NCI-H1436 treated with DMSO at 0.1 percent for 48 hours (cell line): ENCODE data around the gene DOK4.

Experiments
- DNase-seq: peaks from one replicate; lab custom pipeline; 2025; lab: John Stamatoyannopoulos, UW

Gene DOK4

DNA sequence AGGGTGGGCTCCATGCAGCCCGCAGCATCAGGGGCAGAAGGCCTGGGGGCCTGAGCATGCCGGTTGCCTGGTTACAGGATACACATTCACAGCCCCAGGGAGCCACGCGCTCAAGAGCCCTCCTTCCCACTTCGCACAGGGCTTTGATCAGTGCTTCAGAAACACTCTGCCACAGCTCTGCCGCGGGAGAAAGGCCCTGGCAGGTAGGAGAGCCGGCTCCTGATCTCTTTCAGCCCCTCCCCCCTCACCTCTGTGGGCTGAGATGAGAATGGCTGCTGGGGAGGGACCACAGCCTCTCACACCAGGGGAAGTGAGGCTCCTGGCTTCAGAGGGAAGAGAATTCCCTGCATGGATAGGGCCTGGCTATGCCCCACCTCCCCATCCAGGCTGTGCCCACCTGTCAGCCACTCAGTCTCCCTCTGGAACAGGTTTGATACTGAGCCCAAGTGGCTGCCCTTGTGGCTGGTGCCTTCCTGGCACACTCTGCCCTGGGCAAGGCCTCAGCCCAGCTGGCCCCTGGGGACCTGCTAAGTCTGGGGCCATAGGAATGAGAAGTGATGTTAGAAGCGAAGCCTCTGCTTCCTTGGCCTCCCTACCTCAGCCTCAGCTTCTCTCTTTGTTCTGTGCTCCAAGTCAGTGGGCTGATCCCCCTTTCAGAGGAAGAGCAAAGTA lies 8.6 kb downstream of the DOK4 start:
- DNase-seq, result no peak

- no peak for DNase-seq
These were observed 9.5 kb downstream of the DOK4 start for GRCh38 chr16:57476546-57477410.

DNA sequence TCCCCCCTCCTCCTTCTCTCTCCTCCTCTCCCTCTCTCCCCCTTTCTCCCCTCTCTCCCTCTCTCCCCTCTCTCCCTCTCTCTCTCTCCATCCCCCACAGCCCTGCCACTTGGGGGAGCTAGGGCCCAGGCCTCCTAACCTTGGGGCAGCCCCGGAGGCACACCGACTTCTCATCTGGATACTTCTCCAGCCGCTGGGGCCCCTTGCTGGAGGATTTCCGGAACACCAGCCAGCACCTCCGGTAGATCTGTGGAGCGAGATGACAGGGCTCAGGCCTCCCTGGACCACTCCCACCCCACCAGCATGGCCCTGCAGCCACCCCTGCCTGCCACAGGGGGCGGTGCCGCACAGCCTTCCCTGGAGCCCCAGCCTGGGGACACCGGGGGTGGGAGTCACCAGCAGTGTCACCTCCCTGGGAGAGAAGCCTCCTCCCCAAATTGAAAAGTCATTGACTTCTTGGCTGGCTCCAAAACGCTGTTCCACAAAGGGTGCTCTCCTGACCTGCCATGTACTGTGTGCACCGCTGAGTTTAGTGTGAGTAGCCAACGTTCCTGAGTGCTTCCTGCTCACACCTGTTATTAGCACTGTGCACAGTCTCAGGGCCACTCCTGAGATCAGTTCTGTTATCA lies 10.5 kb downstream of the DOK4 start:
- no peak for DNase-seq

DNA sequence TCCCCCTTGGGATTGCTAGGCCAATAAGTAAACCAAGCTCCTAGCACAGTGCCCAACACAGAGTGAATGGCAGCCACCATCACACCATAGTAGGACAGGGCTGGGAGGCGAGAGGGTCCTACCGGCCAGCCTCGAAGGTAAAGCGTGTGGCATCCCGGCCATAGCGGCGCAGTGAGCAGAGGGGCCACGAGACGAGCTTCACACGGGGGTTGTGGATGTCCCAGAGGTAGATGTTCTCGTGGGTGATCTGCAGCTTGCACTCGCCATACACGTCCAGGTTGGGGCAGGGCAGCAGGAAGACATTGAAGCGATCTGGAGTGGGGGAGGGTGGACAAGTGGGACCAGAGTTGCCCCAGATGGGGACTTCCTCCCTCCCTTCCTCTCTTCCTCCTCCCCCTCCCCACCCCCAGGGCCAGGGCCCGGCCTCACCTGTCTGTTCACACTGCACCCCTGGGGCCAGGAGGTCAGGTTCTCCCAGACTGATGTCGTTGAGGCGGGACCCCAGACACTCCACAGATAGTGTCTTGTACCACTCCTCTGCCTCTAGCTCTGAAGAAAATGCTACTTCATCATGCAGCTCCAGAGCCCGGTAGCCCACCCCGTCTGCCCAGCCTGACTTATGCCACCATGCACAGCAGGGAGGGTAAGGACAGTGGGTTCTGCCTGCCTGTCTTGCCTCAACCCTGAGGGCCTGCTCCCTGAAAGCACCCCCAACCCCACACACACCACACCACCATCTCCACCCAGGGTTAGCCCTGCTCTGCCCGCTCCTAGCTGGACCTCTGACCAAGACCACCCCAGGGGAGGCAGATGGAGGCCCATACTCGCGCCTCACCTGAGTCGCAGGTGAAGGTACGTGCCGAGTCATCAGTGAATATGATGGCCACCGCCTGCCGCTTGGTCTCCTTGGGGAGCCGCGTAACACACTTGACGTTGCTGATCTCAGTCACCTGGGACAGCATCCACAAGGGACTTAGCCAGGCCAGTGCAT lies 11.3 kb downstream of the DOK4 start:
- DNase-seq, result no peak

GRCh38 chr16:57473906-57474305 lies 12.4 kb downstream of the DOK4 start:
- DNase-seq, result no peak

DNA sequence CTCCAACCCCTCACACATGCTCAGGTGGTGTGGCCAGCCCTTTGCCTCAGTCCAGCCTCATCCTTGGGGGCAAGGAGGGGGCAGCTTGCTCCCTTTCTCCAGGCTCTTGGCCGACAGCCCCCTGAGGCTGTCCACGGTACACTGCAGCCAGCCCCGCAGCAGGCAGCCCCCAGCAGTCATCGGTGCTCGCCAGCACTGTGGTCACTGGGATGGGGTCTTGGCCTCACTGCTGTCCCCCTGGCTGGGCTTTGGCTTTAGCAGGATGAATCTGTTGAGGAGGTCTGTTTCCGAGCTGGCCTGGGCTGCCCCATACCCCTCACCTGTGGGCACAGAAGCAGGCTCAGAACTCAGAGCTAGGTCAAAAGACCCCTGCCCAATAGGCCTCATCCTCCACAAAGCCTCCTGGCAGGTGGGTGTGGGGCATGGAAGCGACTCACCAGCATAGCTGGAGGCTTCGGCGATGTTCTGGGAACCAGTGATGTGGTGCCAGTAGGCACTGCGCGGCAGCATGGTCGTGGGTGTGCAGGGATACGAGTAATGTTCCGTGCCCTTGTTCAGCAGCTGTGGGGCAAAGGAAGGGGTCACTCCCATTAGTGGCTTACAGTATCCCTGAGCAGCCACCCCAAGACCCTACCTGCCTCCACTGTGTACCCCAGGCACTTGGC lies 13.0 kb downstream of the DOK4 start:
- no peak for DNase-seq

- no peak for DNase-seq
These were observed 13.6 kb downstream of the DOK4 start for GRCh38 chr16:57472665-57473060.

DNA sequence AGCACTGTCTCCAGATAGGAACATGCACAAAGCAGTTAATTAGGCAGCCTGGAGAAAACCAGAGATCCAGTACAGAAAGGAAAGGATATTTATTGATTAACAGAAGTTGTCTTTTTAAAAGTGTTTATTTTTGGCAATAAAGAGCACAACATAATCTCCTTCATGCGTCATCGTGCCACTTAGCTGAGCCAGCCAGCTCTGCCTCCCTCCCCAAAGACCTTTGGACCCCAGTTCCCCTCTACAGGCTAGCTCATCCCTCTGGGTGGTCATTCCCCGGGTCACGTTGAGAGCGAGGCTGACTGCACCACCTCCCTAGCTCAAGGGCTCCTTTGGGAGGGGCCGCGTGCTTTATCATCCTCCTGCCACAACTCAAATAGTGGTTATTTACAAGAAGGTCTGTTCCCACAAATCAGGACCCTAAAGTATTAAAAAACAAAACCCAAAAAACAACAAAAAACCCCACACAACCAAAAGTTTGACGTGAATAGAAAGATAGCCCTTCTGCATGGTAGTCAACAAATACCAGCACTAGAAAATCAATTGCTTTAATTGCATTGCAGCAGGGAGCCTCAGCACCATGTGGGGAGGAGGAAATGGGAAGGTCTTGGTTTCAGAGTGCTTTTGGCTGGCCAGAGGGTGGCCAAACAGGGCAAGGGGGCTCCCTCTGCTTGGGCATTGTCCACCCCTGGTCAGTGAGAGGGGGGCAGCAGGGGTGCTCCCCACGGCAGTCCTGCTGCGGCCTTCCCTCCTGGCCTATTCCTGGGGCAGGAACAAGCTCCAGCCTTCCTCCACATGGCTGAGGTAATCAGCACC lies 14.2 kb downstream of the DOK4 start:
- DNase-seq, result no peak

- DNase-seq, result no peak
These were observed 15.1 kb downstream of the DOK4 start for GRCh38 chr16:57471209-57471608.

- DNase-seq, result no peak
These were observed 15.6 kb downstream of the DOK4 start for GRCh38 chr16:57470711-57471110.

DNA sequence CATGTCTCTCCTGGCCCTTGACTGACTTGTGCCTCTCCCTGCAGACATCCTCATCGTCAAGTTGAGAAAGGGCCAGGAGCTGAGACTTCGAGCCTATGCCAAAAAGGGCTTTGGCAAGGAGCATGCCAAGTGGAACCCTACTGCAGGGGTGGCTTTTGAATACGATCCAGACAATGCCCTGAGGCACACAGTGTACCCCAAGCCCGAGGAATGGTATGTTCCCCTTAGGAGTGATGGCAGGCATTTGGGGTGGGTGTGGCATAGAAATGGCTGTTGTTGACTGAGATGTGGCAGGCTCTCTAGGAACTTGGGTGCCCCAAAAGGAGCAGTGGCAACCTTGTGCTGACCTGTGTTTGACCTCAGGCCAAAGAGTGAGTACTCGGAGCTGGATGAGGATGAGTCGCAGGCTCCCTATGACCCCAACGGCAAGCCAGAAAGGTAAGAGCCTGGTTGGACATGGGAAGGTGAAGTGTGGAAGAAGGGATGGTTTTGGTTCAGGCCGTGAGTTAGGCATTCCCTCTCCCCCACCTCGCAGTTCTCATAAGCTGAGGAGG lies 16.3 kb downstream of the DOK4 start:
- DNase-seq, result no peak

GRCh38 chr16:57469046-57469445 lies 17.2 kb downstream of the DOK4 start:
- DNase-seq, result no peak

DNA sequence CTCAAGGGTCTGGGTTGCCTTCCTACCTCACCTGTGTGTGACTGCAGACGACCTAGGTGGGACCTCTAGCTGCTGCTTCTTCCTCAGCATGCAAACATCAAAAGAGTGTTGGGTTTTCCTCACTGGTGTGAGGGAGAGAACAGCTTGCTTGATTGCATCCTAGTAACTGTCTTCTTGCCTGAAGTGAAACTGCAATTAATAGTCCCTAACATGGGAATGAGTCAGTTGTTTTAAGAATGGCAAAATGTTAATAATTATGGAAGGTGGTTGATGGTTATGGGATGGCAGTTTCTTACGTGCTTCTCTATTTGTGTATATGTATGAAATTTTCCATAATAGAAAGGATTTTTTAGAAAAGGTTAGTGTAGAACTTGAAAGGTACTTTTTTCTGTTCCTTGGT lies 17.9 kb downstream of the DOK4 start:
- no peak for DNase-seq

DNA sequence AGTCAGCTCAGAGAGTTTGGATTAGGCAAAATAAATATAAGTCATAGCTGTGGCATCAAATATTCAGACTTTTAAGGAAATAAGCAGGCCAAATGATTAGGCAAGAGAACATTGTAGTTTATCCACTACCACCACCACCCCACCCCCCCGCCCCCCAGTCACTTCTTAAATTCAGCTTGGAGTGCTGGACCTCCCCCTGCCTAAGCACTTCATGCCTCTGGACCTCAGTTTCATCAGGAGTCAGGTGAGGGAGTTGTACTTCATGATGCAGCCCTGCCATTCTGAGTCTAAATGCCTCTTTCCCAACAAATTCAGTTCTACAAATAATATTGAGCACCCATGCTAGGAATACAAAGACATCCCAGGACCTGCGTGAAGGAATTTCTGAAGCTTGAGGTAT lies 21.8 kb downstream of the DOK4 start:
- no peak for DNase-seq

DNA sequence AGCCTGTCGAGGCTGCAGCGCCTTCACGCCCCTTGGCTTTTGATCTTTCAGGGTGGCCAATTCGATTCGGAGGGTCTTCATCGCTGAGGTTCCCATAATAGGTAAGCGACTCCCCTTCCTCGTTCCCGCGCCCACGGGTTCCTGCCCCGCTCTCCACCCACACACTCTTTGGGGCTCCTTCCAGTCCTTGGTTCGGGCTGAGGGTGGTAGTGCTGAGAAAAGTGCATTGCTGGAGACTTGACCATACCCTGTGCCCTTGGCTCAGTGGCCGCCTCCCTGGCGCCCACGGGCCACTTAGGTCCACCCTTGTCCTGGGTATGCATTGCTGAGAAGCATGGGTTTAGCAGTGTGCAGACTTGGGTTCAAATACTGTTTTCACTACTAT lies 23.3 kb downstream of the DOK4 start:
- no peak for DNase-seq

GRCh38 chr16:57462209-57462977 lies 23.9 kb downstream of the DOK4 start, which contains the start of gene POLR2C:
Gene POLR2C, plus strand, starts transcription at chr16:57462679. Its CDS starts 46 bp downstream, at chr16:57462725.
- DNase-seq, result no peak

GRCh38 chr16:57452021-57452420 lies 34.3 kb downstream of the DOK4 start:
- DNase-seq, result no peak

DNA sequence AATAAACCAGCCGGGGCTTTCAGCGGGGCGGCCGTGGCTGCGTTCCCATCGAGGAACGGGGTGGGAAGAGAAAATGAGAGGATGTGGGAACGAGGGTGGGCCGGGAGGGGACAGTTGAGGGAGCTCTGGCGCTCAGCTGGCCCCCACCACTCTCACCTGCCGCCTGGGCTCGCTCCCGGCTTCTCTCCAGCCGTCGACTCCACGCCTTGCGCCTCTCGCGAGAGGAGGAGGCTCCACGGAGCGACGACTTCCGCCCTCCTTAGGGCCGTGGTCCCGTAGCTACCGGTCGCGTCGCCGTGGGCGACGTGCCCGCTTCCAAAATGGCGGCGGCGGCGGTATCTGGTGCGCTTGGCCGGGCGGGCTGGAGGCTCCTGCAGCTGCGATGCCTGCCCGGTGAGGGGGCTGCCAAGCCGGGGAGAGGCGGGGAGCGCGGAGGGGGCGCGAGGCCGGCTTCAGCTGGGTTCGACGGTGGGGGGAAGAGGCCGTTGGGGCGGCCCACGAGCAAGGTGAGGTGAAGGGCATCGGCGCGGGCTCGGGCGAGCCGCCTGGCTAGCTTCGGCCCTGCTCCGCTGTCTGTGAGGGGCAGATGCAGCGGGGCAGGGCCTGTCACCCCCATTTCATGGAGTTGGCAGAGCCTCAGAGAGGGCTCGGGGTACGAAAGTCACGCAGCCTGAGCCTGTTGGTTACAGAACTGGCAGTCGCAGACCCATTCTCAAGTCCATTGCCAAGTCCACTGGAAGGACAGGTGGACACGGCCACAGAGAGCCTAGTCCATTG lies 38.9 kb downstream of the DOK4 start, which contains the start of the genes CIAPIN1 and COQ9:
TSS of gene CIAPIN1 (minus strand) at position 200 of the 777 bp plus-strand sequence. CDS start 6,457 bp downstream, outside the sequence.
TSS of gene COQ9 (plus strand) at position 294 of the 777 bp plus-strand sequence. CDS start at position 321, 27 bp downstream.
- DNase-seq, result peak; percentile 33
